Smooth muscle cell of the brain vasculature (primary cell): Measurements from ENCODE around the gene EYS.
"Not testable (repeated sequence)": the region's sequence is repeated elsewhere in the genome, so short reads cannot be mapped to it uniquely, and the experiment has no call there.

Experiments
- DNase-seq: peaks from one replicate; pipeline ENCODE4 v3.0.0-alpha.2; 2012; ENCODE audit warnings: low read depth, low spot score

EYS gene

GRCh38 chr6:63743691-63744090 lies 1963.3 kb downstream of the EYS start:
- DNase-seq = no peak

GRCh38 chr6:63742060-63742459 lies 1965.0 kb downstream of the EYS start:
- no peak for DNase-seq

GRCh38 chr6:63740709-63741108 lies 1966.3 kb downstream of the EYS start:
- DNase-seq = no peak

- no peak for DNase-seq
Measured at GRCh38 chr6:63739094-63739687, 1967.8 kb downstream of the EYS start.

DNA sequence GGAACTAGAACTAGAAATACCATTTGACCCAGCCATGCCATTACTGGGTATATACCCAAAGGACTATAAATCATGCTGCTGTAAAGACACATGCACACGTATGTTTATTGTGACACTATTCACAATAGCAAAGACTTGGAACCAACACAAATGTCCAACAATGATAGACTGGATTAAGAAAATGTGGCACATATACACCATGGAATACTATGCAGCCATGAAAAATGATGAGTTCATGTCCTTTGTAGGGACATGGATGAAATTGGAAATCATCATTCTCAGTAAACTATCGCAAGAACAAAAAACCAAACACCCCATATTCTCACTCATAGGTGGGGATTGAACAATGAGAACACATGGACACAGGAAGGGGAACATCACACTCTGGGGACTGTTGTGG lies 1968.8 kb downstream of the EYS start:
- not testable (repeated sequence) for DNase-seq

- DNase-seq = no peak
Measured at GRCh38 chr6:63734923-63735322, 1972.1 kb downstream of the EYS start.

DNA sequence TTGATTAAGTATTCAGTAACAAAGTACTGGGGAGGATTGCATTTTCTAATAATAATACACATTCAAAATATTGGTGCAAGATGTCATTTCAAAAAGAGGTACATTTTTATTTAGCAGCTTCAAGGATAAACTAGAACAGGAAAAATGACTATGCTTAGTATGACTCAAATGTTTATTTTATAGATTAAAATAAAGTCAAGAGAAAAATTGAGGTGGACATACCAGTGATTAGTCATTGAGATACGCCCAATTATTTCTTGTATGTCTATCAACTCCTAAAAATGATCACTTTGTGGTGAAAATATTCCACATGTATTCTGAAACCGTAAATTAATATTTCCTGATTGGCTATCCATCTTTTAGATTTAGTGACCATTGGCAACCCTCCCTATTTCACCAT lies 1974.7 kb downstream of the EYS start:
- DNase-seq = no peak

DNA sequence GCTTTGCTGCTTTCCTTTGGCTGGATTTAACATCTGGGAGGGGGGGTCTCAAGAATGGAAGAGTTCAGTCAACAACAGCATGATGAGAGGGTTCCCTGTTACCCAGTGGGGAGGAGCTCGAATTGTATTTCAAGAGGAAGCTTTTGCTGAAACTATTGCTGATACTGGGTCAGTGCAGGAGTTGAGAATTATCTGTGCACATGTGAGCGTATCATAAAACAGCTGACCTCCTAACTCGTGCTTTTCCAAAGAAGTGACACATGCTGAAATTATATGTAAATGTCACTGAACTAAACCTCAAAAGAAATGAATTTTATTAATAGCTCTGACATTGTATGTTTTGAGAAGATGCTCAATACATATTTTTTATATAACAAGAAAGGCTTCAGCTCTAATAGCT lies 1975.1 kb downstream of the EYS start:
- DNase-seq = no peak

DNA sequence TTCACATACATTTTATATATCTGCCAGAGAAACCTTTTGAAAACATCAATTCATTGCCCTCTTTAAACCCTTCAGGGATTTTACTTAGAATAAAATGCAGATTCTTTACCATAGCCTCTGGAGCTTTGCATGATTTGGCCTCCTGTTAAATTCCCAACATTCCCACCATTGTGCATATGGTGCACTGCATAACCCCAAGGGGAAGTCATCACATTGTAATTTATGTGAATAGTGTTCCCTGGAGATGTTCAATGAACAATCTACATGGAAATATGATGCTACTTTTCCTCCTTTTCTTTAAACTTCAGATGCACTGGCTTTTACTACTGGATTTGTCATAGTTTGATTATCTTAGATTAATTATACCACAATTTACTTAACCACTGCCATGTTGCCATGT lies 1976.7 kb downstream of the EYS start:
- DNase-seq = no peak

DNA sequence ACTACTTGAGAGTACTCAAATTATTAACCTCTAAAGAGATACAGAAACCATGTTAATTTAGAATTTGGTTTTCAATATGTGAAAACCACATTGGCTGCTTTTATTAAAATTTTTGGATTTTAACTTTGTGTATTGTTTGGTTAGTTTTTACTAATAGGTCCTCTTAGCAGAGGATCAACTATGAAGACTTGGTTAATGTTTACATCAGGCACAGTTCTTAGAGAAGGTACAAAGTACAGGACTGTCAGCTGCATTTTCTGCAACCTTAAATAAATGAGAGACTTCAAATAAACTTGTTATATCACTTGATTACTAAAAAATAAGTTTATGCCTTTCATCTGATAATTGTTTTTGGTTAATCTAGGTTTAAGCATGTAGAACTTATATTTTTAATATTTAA lies 1982.3 kb downstream of the EYS start:
- no peak for DNase-seq

DNA sequence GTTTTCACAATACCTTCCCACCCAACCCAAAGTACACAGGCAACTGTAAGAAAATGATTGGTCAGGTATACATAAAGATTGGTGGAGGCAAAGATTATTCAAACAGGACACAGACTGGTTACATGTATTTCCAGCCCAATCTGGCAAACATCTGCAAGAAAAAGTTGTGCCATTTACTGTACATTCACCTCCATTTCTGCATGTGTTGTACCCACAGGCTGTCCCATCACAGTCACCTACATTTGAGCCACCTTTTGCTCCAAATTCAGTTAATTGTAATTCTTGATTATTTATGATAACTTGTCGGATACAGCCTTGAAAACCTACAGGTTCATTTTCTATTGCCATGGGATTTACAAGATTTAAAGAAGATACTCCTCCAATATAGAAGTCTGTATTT lies 1985.8 kb downstream of the EYS start:
- no peak for DNase-seq

DNA sequence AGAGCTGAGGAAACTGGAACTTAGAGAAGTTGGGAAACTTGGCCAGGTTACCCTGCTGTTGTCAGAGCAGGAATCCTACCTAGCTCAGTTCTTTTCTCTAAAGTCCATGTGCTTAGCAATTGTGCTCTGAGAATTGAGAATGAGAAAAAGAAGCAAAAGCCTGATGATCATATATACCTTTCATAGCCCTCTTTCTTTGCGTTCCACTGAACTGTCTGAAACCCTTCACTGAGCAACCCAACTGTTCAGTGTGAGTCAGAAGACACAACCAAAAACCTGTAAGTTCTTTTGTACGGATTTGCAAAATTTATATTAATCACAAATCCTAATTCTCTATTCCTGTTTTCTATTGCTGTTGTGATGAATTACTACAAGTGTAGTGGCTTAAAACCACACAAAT lies 1990.9 kb downstream of the EYS start:
- DNase-seq = no peak

DNA sequence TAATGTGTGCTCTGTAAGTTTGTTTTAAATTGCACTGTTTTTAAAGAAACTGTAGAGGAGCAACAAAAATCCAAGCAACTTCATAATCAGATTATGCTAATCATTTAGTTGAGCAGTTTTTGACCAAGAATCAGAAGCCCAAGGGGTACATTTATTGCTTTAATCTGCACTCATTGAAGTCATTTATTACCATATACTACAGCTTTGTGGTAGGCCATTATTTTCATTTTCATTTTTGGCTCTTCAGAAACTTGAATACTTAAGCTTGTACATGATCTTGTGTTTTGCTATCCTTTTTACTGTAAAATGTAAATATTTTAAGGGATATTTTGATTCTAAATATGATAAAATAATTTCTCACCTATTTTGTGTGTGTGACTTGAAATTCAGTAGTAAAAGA lies 1992.9 kb downstream of the EYS start:
- no peak for DNase-seq

- DNase-seq = no peak
Measured at GRCh38 chr6:63713332-63713731, 1993.7 kb downstream of the EYS start.

GRCh38 chr6:63709148-63709547 lies 1997.9 kb downstream of the EYS start:
- DNase-seq = no peak

- no peak for DNase-seq
Measured at GRCh38 chr6:63708631-63709030, 1998.4 kb downstream of the EYS start.

- no peak for DNase-seq
Measured at GRCh38 chr6:63706630-63707029, 2000.4 kb downstream of the EYS start.

- no peak for DNase-seq
Measured at GRCh38 chr6:63705707-63706106, 2001.3 kb downstream of the EYS start.

DNA sequence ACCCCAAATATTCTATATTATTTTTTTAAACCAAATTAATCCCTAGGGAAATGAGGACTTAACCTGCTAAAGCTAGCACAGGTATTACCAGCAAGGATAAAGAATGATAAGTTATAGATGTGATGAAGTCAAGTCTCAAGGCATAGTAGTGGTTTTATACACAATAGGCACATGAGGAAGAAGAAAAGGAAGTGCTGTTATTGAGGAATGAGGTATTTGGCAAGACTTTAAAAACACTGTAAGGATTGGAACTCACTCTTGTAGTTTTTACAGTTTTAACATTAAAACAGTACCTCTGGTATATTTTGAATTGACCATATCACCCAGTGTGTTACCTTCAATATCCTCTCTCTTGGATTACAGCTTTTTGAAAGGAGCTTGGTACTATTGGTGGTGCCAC lies 2016.8 kb downstream of the EYS start:
- no peak for DNase-seq

DNA sequence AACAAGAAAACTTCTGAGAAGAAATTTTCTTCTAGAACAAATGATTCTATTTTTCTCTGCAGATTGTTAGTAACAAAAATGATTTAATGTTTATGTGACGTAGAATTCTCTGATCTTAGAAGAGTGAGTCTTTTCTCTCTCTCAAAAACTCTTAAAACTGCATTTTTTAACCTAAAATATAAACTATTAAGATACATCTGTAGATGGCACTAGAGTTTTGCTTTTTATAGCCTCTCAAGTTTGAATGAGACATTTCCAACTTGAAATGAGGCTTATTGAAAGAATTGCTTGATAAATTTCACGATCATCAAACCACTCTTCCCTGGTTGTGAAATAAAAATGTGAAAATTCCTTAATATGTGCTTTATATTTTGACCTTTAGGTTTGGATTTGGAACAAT lies 2017.6 kb downstream of the EYS start:
- DNase-seq = no peak

GRCh38 chr6:63685446-63686379 lies 2021.3 kb downstream of the EYS start:
- DNase-seq = no peak

DNA sequence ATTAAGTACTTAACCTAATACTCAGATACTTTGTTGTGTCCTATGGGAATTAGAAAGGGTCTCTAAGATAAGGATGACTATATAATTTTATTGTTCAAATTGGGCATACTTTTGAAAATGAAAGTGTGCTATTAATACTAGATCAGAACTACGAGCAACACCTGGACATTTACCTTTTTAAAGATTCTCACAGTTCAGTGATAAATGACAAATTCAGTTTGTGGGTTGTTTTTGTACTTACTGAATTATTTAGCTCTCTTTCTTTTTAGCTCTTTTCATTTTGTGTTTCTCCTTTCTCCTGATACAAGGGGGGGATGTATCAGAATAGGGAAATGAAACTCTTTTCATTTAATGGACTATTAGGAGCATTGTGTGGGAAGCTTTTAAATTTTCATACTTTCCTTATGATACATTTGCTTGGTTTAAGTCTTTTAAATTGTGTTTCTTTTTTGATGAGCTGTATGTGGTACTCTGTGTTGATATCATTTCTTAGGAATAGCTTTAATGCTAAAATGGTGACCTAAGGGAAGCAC lies 2023.9 kb downstream of the EYS start:
- no peak for DNase-seq

- DNase-seq = no peak
Measured at GRCh38 chr6:63677282-63677681, 2029.7 kb downstream of the EYS start.
